H9 (cell line): ENCODE measurements around the gene RICTOR. TPM values are rescaled to one million over a fixed set of nuclear protein-coding genes. Genes with fewer than 3 reads are reported as not detected.

ENCODE experiments used
- DNase-seq: peaks from one replicate; pipeline ENCODE4 v3.0.0-alpha.2; 2017
- H2AFZ ChIP-seq: one replicate; pipeline ENCODE4 v1.6.1; 2013; ENCODE audit warnings: mild to moderate bottlenecking, low read length, control low read depth, moderate library complexity
- H2AK5ac ChIP-seq: 2 replicates; pipeline ENCODE4 v1.6.1; 2013; ENCODE audit warnings: low read length, control low read depth, mixed read lengths; ENCODE audit not compliant: insufficient read length
- H2BK120ac ChIP-seq: one replicate; pipeline ENCODE4 v1.6.1; 2013; ENCODE audit warnings: low read depth, mild to moderate bottlenecking, low read length, control low read depth, inconsistent platforms; ENCODE audit not compliant: poor library complexity, severe bottlenecking
- H2BK12ac ChIP-seq: 2 replicates; pipeline ENCODE4 v1.6.1; 2013; ENCODE audit warnings: low read length, control low read depth, mixed read lengths, low read depth; ENCODE audit not compliant: insufficient read length
- H2BK15ac ChIP-seq: 2 replicates; pipeline ENCODE4 v1.6.1; 2013; ENCODE audit warnings: low read depth, low read length, control low read depth
- H2BK20ac ChIP-seq: one replicate; pipeline ENCODE4 v1.6.1; 2013; ENCODE audit warnings: low read depth, mild to moderate bottlenecking, low read length, control low read depth, inconsistent platforms; ENCODE audit not compliant: poor library complexity, severe bottlenecking
- H2BK5ac ChIP-seq: 2 replicates; pipeline ENCODE4 v1.6.1; 2013; ENCODE audit warnings: low read length, control low read depth, mixed read lengths; ENCODE audit not compliant: insufficient read length
- H3K14ac ChIP-seq: 2 replicates; pipeline ENCODE4 v1.6.1; 2013; ENCODE audit warnings: low read length, control low read depth; ENCODE audit not compliant: insufficient read depth
- H3K18ac ChIP-seq: 2 replicates; pipeline ENCODE4 v1.6.1; 2013; ENCODE audit warnings: low read depth, mild to moderate bottlenecking, mixed read lengths, low read length, control low read depth; ENCODE audit not compliant: insufficient read length
- H3K23ac ChIP-seq: 2 replicates; pipeline ENCODE4 v1.6.1; 2013; ENCODE audit warnings: low read length, control low read depth, mixed read lengths, low read depth; ENCODE audit not compliant: insufficient read length
- H3K23me2 ChIP-seq: 2 replicates; pipeline ENCODE4 v1.6.1; 2013; ENCODE audit warnings: low read depth, mild to moderate bottlenecking, mixed read lengths, low read length, control low read depth; ENCODE audit not compliant: insufficient read length, poor library complexity, severe bottlenecking
- H3K27ac ChIP-seq: 2 replicates; pipeline ENCODE4 v1.5.1; 2013; ENCODE audit warnings: low read length, control low read depth, mixed read lengths, low read depth; ENCODE audit not compliant: insufficient read length
- H3K27me3 ChIP-seq: 2 replicates; pipeline ENCODE4 v1.6.1; 2013; ENCODE audit warnings: low read length, control low read depth, inconsistent platforms; ENCODE audit not compliant: insufficient read depth
- H3K4ac ChIP-seq: 2 replicates; pipeline ENCODE4 v1.6.1; 2013; ENCODE audit warnings: low read depth, mild to moderate bottlenecking, control low read depth, inconsistent platforms, low read length, moderate library complexity
- H3K4me1 ChIP-seq: 2 replicates; pipeline ENCODE4 v1.6.1; 2013; ENCODE audit warnings: low read length, control low read depth, inconsistent platforms; ENCODE audit not compliant: insufficient read depth
- H3K4me2 ChIP-seq: 2 replicates; pipeline ENCODE4 v1.6.1; 2013; ENCODE audit warnings: low read length, control low read depth, mixed read lengths; ENCODE audit not compliant: insufficient read length, insufficient read depth
- H3K56ac ChIP-seq: 2 replicates; pipeline ENCODE4 v1.6.1; 2013; ENCODE audit warnings: low read depth, mild to moderate bottlenecking, mixed read lengths, low read length, control low read depth; ENCODE audit not compliant: insufficient read length
- H3K79me1 ChIP-seq: 2 replicates; pipeline ENCODE4 v1.6.1; 2013; ENCODE audit warnings: low read depth, mild to moderate bottlenecking, moderate library complexity, low read length, control low read depth, inconsistent platforms; ENCODE audit not compliant: insufficient read depth, poor library complexity, severe bottlenecking
- H3K79me2 ChIP-seq: 2 replicates; pipeline ENCODE4 v1.6.1; 2013; ENCODE audit warnings: low read length, control low read depth, inconsistent platforms; ENCODE audit not compliant: insufficient read depth
- H3K9ac ChIP-seq: 2 replicates; pipeline ENCODE4 v1.6.1; 2013; ENCODE audit warnings: low read length, control low read depth, mixed read lengths; ENCODE audit not compliant: insufficient read length; ENCODE audit errors: extremely low read depth
- H3K9me3 ChIP-seq: one replicate; pipeline ENCODE4 v1.6.1; 2013; ENCODE audit warnings: low read depth, low read length, inconsistent platforms; ENCODE audit not compliant: control insufficient read depth
- H3T11ph ChIP-seq: one replicate; pipeline ENCODE4 v1.6.1; 2013; ENCODE audit warnings: mild to moderate bottlenecking, low read length, control low read depth, inconsistent platforms
- H4K20me1 ChIP-seq: one replicate; pipeline ENCODE4 v1.6.1; 2013; ENCODE audit not compliant: control insufficient read depth, insufficient read length, insufficient read depth
- H4K5ac ChIP-seq: 2 replicates; pipeline ENCODE4 v1.6.1; 2013; ENCODE audit warnings: low read depth, mild to moderate bottlenecking, mixed read lengths, low read length, control low read depth; ENCODE audit not compliant: insufficient read length
- H4K8ac ChIP-seq: replicated peaks from 2 replicates; pipeline ENCODE4 v1.6.1; 2013; ENCODE audit warnings: low read length, control low read depth, mixed read lengths, low read depth; ENCODE audit not compliant: insufficient read length
- H4K91ac ChIP-seq: 2 replicates; pipeline ENCODE4 v1.6.1; 2013; ENCODE audit warnings: low read depth, mild to moderate bottlenecking, moderate library complexity, mixed read lengths, low read length, control low read depth; ENCODE audit not compliant: insufficient read length
- H3K27ac Mint-ChIP-seq, 3 experiments: 2 replicates in 2 of 3; 3 replicates in 1 of 3; pipeline ENCODE4 v1.8.0; 2020 to 2021; ENCODE audit warnings: mixed read lengths in 3 of 3, mild to moderate bottlenecking in 1 of 3, moderate library complexity in 1 of 3
- H3K27me3 Mint-ChIP-seq: 2 replicates; pipeline ENCODE4 v1.8.0; 2021; ENCODE audit warnings: low read depth, mild to moderate bottlenecking, moderate library complexity, mixed read lengths
- H3K36me3 Mint-ChIP-seq, 3 experiments: 2 replicates in 2 of 3; 3 replicates in 1 of 3; pipeline ENCODE4 v1.8.0; 2020 to 2021; ENCODE audit warnings: low read depth in 3 of 3, mixed read lengths in 3 of 3; ENCODE audit not compliant: insufficient read depth in 1 of 3
- H3K4me1 Mint-ChIP-seq, 2 experiments: 2 replicates each; pipeline ENCODE4 v1.8.0; 2020; ENCODE audit warnings: mixed read lengths in 2 of 2
- H3K4me3 Mint-ChIP-seq, 2 experiments: 2 replicates in 1 of 2; 3 replicates in 1 of 2; pipeline ENCODE4 v1.8.0; 2020 to 2021; ENCODE audit warnings: mild to moderate bottlenecking in 2 of 2, mixed read lengths in 2 of 2, moderate library complexity in 1 of 2
- H3K9me3 Mint-ChIP-seq, 2 experiments: 2 replicates in 1 of 2; 3 replicates in 1 of 2; pipeline ENCODE4 v1.8.0; 2020; ENCODE audit warnings: mild to moderate bottlenecking in 2 of 2, mixed read lengths in 2 of 2, moderate library complexity in 1 of 2
- WGBS: extraction: QIAGEN DNeasy Blood & Tissue Kit; methylation state at CpG from one replicate; pipeline ENCODE4 v1.1.7; 2013; ENCODE audit warnings: missing lambda C conversion rate, low lambda C conversion rate, mixed read lengths; ENCODE audit not compliant: insufficient read length; ENCODE audit errors: extremely low coverage; 5-methylcytosine and 5-hydroxymethylcytosine counted together
- total RNA-seq: library from RNA; stranded (reverse); gene quantifications from 2 replicates; pipeline ENCODE4 v1.2.1, GENCODE V29; 2021
- TF ChIP-seq, protein P1 (sequence below): fragments of 200-600 bp; sonication (generic); conservative IDR thresholded peaks from 3 replicates; pipeline ENCODE4 v1.8.0; 2021; ENCODE audit warnings: antibody characterized with exemption, mild to moderate bottlenecking

RICTOR gene
- total RNA-seq, 1 experiment from 2014 or later: 20.9 TPM

DNA sequence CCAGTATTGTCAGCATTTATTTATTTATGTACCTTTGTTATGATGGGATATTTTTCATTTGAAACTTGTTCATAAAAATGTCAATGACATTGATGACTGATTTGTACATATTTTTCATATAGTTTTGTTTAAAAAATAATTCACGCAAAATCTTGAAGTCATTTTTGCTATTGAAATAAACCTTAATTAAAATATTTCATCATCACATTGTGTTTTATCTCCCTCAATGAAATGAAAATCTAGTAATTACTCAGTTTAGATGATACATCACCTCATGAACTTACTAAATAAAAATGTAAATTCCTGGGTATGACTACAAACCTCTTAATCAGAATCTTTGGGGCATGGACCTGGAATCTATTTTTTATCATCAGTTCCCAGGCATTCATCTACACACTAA, 138.8 kb downstream of the RICTOR start:
- Histone ChIP-seq H2AFZ (no peak overlapping the region), H3K9me3 (no peaks in the 10 kb centered on the region), H3K14ac (no peak overlapping the region), H3K23ac (no peak overlapping the region), H3K79me1 (no peaks in the 10 kb centered on the region), H2BK120ac (no peak overlapping the region), H4K20me1 (no peaks in the 10 kb centered on the region), H3K18ac (no peak overlapping the region), H2AK5ac (no peak overlapping the region), H3K4me2 (no peak overlapping the region), H3K27ac (no peak overlapping the region), H2BK15ac (no peak overlapping the region), H3K79me2 (no peaks in the 10 kb centered on the region), H2BK20ac (no peak overlapping the region), H4K5ac (no peak overlapping the region), H2BK12ac (no peak overlapping the region), H4K8ac (no peak overlapping the region), H3K56ac (no peak overlapping the region), H3K9ac (no peak overlapping the region), H4K91ac (no peak overlapping the region), H3K4ac (no peak overlapping the region), H3K23me2 (no peaks in the 10 kb centered on the region), H3T11ph (no peak overlapping the region), H3K4me1 (no peaks in the 10 kb centered on the region), H3K27me3 (no peaks in the 10 kb centered on the region), H2BK5ac (no peak overlapping the region)
- Mint-ChIP-seq H3K27ac (no peak overlapping the region), H3K36me3 (no peaks in the 10 kb centered on the region; a peak in 1 of 7 replicates), H3K9me3 (no peaks in the 10 kb centered on the region), H3K27me3 (no peaks in the 10 kb centered on the region), H3K4me1 (peaks cover 4 to 12% of the 10 kb centered on the region in 2 experiments), H3K4me3 (no peak overlapping the region)
- WGBS: no CpG with 5 or more reads among the region's 1 CpG
- TF ChIP-seq, protein P1, sequence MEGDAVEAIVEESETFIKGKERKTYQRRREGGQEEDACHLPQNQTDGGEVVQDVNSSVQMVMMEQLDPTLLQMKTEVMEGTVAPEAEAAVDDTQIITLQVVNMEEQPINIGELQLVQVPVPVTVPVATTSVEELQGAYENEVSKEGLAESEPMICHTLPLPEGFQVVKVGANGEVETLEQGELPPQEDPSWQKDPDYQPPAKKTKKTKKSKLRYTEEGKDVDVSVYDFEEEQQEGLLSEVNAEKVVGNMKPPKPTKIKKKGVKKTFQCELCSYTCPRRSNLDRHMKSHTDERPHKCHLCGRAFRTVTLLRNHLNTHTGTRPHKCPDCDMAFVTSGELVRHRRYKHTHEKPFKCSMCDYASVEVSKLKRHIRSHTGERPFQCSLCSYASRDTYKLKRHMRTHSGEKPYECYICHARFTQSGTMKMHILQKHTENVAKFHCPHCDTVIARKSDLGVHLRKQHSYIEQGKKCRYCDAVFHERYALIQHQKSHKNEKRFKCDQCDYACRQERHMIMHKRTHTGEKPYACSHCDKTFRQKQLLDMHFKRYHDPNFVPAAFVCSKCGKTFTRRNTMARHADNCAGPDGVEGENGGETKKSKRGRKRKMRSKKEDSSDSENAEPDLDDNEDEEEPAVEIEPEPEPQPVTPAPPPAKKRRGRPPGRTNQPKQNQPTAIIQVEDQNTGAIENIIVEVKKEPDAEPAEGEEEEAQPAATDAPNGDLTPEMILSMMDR: no peak
- no peak for DNase-seq
